ENCODE measurements around the gene ADAM12. TPM values are rescaled to one million over a fixed set of nuclear protein-coding genes. Genes with fewer than 3 reads are reported as not detected.

ADAM12 gene
- total RNA-seq, 1 experiment from 2014 or later = 0.24 TPM

- Histone ChIP-seq H2BK20ac (ENCODE audit: low read depth, low read length, poor library complexity, severe bottlenecking) (no peak overlapping the region), H3K4me2 (ENCODE audit: insufficient read depth, insufficient read length, low read length) (no peak overlapping the region), H3T11ph (ENCODE audit: low read length) (no peak overlapping the region), H3K18ac (ENCODE audit: insufficient read length, low read depth, low read length) (no peak overlapping the region), H2BK120ac (ENCODE audit: low read depth, low read length, poor library complexity, severe bottlenecking) (no peak overlapping the region), H2BK15ac (ENCODE audit: low read depth, low read length) (no peak overlapping the region), H3K23ac (ENCODE audit: insufficient read length, low read depth, low read length) (no peak overlapping the region), H2BK5ac (ENCODE audit: insufficient read length, low read length) (no peak overlapping the region), H3K4me1 (ENCODE audit: insufficient read depth, low read length) (no peaks in the 10 kb centered on the region), H2AK5ac (ENCODE audit: insufficient read length, low read length) (no peak overlapping the region), H4K8ac (replicated peaks; ENCODE audit: insufficient read length, low read depth, low read length) (no peak overlapping the region), H3K79me1 (ENCODE audit: insufficient read depth, low read depth, low read length, poor library complexity, severe bottlenecking) (no peaks in the 10 kb centered on the region), H3K9ac (ENCODE audit: extremely low read depth, insufficient read length, low read length) (no peak overlapping the region), H3K14ac (ENCODE audit: insufficient read depth, low read length) (no peak overlapping the region), H3K23me2 (ENCODE audit: insufficient read length, low read depth, low read length, poor library complexity, severe bottlenecking) (no peaks in the 10 kb centered on the region), H3K27me3 (ENCODE audit: insufficient read depth, low read length) (no peaks in the 10 kb centered on the region), H4K20me1 (ENCODE audit: control insufficient read depth, insufficient read depth, insufficient read length) (no peaks in the 10 kb centered on the region), H3K9me3 (ENCODE audit: control insufficient read depth, low read depth, low read length) (no peaks in the 10 kb centered on the region), H3K4ac (ENCODE audit: low read depth, low read length) (no peak overlapping the region), H3K27ac (ENCODE audit: insufficient read length, low read depth, low read length) (no peak overlapping the region), H3K56ac (ENCODE audit: insufficient read length, low read depth, low read length) (no peak overlapping the region), H2BK12ac (ENCODE audit: insufficient read length, low read depth, low read length) (no peak overlapping the region), H4K91ac (ENCODE audit: insufficient read length, low read depth, low read length) (no peak overlapping the region), H4K5ac (ENCODE audit: insufficient read length, low read depth, low read length) (no peak overlapping the region), H2AFZ (ENCODE audit: low read length) (no peak overlapping the region), H3K79me2 (ENCODE audit: insufficient read depth, low read length) (no peaks in the 10 kb centered on the region)
- no peak for TF ChIP-seq CTCF (conservative IDR thresholded peaks at IDR 0.05)
- no CpG with 5 or more reads among the region's 5 CpGs for WGBS (ENCODE audit: extremely low coverage, insufficient read length, low lambda C conversion rate)
- H3K36me3 Mint-ChIP-seq (ENCODE audit: insufficient read depth in 1 of 3, low read depth in 3 of 3) = no peaks in the 10 kb centered on the region; a peak in 1 of 7 replicates
- H3K4me3 Mint-ChIP-seq = no peak overlapping the region
- no peak for DNase-seq
- H3K4me1 Mint-ChIP-seq = no peaks in the 10 kb centered on the region; a peak in 1 of 4 replicates
- 0 out of 2 replicates have a peak, but pooled peaks cover 1% of the 10 kb centered on the region for H3K27me3 Mint-ChIP-seq (ENCODE audit: low read depth)
- peaks cover 2% of the 10 kb centered on the region in 2 experiments; a peak in 2 of 5 replicates for H3K9me3 Mint-ChIP-seq
- no peak overlapping the region for H3K27ac Mint-ChIP-seq
Observed at GRCh38 chr10:126006264-126006663, 382.0 kb downstream of the ADAM12 start.

Measured in H9 (cell line).